WTC11 (cell line): ENCODE measurements around the gene KIAA1671. TPM values are rescaled to one million over a fixed set of nuclear protein-coding genes. Genes with fewer than 3 reads are reported as not detected.
"Not testable (repeated sequence)": the region's sequence is repeated elsewhere in the genome, so short reads cannot be mapped to it uniquely, and the experiment has no call there.

Experiments
- ATAC-seq: fragments of 200-7000 bp; cut with Tn5 transposase; 2 replicates; pipeline ENCODE4 v1.10.0; 2021; ENCODE audit warnings: mild to moderate bottlenecking, moderate library complexity
- CTCF ChIA-PET: fragments of 300-600 bp; sonication (Branson Sonifier 250); formaldehyde crosslinking; loops from one replicate; lab custom pipeline; 2021; ENCODE audit warnings: antibody characterized with exemption; lab: Charles Lee
- POLR2A ChIA-PET: fragments of 350-600 bp; sonication (Branson Sonifier 250); formaldehyde crosslinking; loops from one replicate; lab custom pipeline; 2021; ENCODE audit warnings: antibody characterized with exemption; lab: Charles Lee
- DNase-seq: peaks from one replicate; pipeline ENCODE4 v3.0.0; 2021; ENCODE audit warnings: low spot score
- H3K27ac Mint-ChIP-seq: 2 replicates; pipeline ENCODE4 v1.8.0; 2021; ENCODE audit warnings: mixed read lengths
- H3K27me3 Mint-ChIP-seq: 2 replicates; pipeline ENCODE4 v1.8.0; 2021; ENCODE audit warnings: low read depth, mild to moderate bottlenecking, moderate library complexity, mixed read lengths
- H3K36me3 Mint-ChIP-seq: 2 replicates; pipeline ENCODE4 v1.8.0; 2021; ENCODE audit warnings: mixed read lengths
- H3K4me1 Mint-ChIP-seq: 2 replicates; pipeline ENCODE4 v1.8.0; 2022; ENCODE audit warnings: mixed read lengths
- H3K4me3 Mint-ChIP-seq: 2 replicates; pipeline ENCODE4 v1.8.0; 2021; ENCODE audit warnings: mild to moderate bottlenecking, moderate library complexity, mixed read lengths
- H3K9me3 Mint-ChIP-seq: 2 replicates; pipeline ENCODE4 v1.8.0; 2021; ENCODE audit warnings: mixed read lengths
- CREM ChIP-seq: sonication (generic); formaldehyde crosslinking; IDR thresholded peaks from 2 replicates; pipeline ENCODE4 v1.8.1; 2022; ENCODE audit warnings: mild to moderate bottlenecking, missing genetic modification reagents, moderate library complexity
- CTCF ChIP-seq: fragments of 200-600 bp; IDR thresholded peaks from 2 replicates; pipeline ENCODE4 v1.8.0; 2022; ENCODE audit warnings: antibody characterized with exemption
- E2F1 ChIP-seq: sonication (generic); formaldehyde crosslinking; IDR thresholded peaks from 2 replicates; pipeline ENCODE4 v1.8.0; 2022; ENCODE audit warnings: mild to moderate bottlenecking, missing genetic modification reagents
- E2F5 ChIP-seq: sonication (generic); formaldehyde crosslinking; IDR thresholded peaks from 2 replicates; pipeline ENCODE4 v1.8.1; 2022; ENCODE audit warnings: mild to moderate bottlenecking, moderate library complexity, missing genetic modification reagents
- GABPB1 ChIP-seq: sonication (generic); formaldehyde crosslinking; IDR thresholded peaks from 2 replicates; pipeline ENCODE4 v1.8.1; 2023; ENCODE audit warnings: mild to moderate bottlenecking, missing genetic modification reagents
- GRHL2 ChIP-seq: fragments of 250-450 bp; sonication (Bioruptor Pico); IDR thresholded peaks from 2 replicates; pipeline ENCODE4 v1.8.0; 2022; ENCODE audit warnings: mild to moderate bottlenecking, moderate library complexity; ENCODE audit not compliant: insufficient replicate concordance, severe bottlenecking
- GTF2I ChIP-seq: fragments of 250-450 bp; sonication (Bioruptor Pico); conservative IDR thresholded peaks from 2 replicates; pipeline ENCODE4 v1.4.0; 2021; ENCODE audit warnings: mild to moderate bottlenecking
- HMGXB4 ChIP-seq: sonication (generic); formaldehyde crosslinking; IDR thresholded peaks from 2 replicates; pipeline ENCODE4 v1.8.1; 2023; ENCODE audit warnings: mild to moderate bottlenecking, moderate library complexity, missing genetic modification reagents
- JAZF1 ChIP-seq: fragments of 250-450 bp; sonication (Bioruptor Pico); IDR thresholded peaks from 2 replicates; pipeline ENCODE4 v1.9.0; 2021; ENCODE audit warnings: moderate library complexity, mild to moderate bottlenecking, inconsistent platforms
- PRDM15 ChIP-seq: sonication (generic); formaldehyde crosslinking; IDR thresholded peaks from 2 replicates; pipeline ENCODE4 v1.8.0; 2022; ENCODE audit warnings: missing genetic modification reagents
- SMAD4 ChIP-seq: sonication (generic); formaldehyde crosslinking; IDR thresholded peaks from 2 replicates; pipeline ENCODE4 v1.8.0; 2022; ENCODE audit warnings: mild to moderate bottlenecking, missing genetic modification reagents
- ZNF121 ChIP-seq: sonication (generic); formaldehyde crosslinking; IDR thresholded peaks from 2 replicates; pipeline ENCODE4 v1.8.0; 2023; ENCODE audit warnings: missing genetic modification reagents
- ZNF219 ChIP-seq: sonication (generic); formaldehyde crosslinking; IDR thresholded peaks from 2 replicates; pipeline ENCODE4 v1.8.0; 2023; ENCODE audit warnings: missing genetic modification reagents, mild to moderate bottlenecking, borderline replicate concordance
- ZNF232 ChIP-seq: sonication (generic); formaldehyde crosslinking; IDR thresholded peaks from 2 replicates; pipeline ENCODE4 v1.8.0; 2022; ENCODE audit warnings: mild to moderate bottlenecking, missing genetic modification reagents
- total RNA-seq: library from RNA; stranded (reverse); gene quantifications from 3 replicates; pipeline ENCODE4 v1.2.3, GENCODE V29; 2021
- TF ChIP-seq, protein P1 (sequence below): fragments of 250-450 bp; sonication (Bioruptor Pico); IDR thresholded peaks from 2 replicates; pipeline ENCODE4 v1.9.0; 2021; ENCODE audit warnings: mild to moderate bottlenecking, borderline replicate concordance
- TF ChIP-seq, protein P2 (sequence below): sonication (generic); formaldehyde crosslinking; IDR thresholded peaks from 2 replicates; pipeline ENCODE4 v1.8.0; 2023; ENCODE audit warnings: mild to moderate bottlenecking, missing genetic modification reagents
- TF ChIP-seq, protein P3 (sequence below): sonication (generic); formaldehyde crosslinking; conservative IDR thresholded peaks from 2 replicates; pipeline ENCODE4 v1.8.1; 2022; ENCODE audit warnings: mild to moderate bottlenecking, missing genetic modification reagents

Gene KIAA1671
- total RNA-seq, 1 experiment from 2014 or later, result 26.0 TPM

DNA sequence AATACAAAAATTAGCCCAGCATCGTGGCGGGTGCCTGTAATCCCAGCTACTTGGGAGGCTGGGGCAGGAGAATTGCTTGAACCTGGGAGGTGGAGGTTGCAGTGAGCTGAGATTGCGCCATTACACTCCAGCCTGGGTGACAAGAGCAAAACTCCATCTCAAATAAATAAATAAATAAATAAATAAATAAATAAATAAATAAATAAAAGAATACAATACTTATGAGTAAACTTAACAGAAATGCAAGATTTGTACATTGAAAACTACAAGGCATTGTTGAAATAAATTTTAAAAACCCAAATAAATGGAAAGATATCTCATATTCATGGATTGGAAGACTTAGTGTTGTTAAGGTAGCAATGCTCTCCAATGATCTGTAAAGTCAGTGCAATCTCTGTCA is 45.4 kb upstream of the KIAA1671 start:
- POLR2A ChIA-PET, ATAC-seq: not testable (repeated sequence)
- peaks cover 33% of the 10 kb centered on the region for H3K36me3 Mint-ChIP-seq

GRCh38 chr22:24920029-24920428 is 32.5 kb upstream of the KIAA1671 start:
- Mint-ChIP-seq H3K9me3 (no peaks in the 10 kb centered on the region), H3K4me1 (no peaks in the 10 kb centered on the region)
- no peak for DNase-seq
- no peak for TF ChIP-seq HMGXB4
- TF ChIP-seq, protein P1, sequence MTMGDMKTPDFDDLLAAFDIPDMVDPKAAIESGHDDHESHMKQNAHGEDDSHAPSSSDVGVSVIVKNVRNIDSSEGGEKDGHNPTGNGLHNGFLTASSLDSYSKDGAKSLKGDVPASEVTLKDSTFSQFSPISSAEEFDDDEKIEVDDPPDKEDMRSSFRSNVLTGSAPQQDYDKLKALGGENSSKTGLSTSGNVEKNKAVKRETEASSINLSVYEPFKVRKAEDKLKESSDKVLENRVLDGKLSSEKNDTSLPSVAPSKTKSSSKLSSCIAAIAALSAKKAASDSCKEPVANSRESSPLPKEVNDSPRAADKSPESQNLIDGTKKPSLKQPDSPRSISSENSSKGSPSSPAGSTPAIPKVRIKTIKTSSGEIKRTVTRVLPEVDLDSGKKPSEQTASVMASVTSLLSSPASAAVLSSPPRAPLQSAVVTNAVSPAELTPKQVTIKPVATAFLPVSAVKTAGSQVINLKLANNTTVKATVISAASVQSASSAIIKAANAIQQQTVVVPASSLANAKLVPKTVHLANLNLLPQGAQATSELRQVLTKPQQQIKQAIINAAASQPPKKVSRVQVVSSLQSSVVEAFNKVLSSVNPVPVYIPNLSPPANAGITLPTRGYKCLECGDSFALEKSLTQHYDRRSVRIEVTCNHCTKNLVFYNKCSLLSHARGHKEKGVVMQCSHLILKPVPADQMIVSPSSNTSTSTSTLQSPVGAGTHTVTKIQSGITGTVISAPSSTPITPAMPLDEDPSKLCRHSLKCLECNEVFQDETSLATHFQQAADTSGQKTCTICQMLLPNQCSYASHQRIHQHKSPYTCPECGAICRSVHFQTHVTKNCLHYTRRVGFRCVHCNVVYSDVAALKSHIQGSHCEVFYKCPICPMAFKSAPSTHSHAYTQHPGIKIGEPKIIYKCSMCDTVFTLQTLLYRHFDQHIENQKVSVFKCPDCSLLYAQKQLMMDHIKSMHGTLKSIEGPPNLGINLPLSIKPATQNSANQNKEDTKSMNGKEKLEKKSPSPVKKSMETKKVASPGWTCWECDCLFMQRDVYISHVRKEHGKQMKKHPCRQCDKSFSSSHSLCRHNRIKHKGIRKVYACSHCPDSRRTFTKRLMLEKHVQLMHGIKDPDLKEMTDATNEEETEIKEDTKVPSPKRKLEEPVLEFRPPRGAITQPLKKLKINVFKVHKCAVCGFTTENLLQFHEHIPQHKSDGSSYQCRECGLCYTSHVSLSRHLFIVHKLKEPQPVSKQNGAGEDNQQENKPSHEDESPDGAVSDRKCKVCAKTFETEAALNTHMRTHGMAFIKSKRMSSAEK (CRISPR knock-in tag), result no peak
- TF ChIP-seq SMAD4 (CRISPR knock-in tag), result no peak
- TF ChIP-seq ZNF121, result no peak
- no peak for TF ChIP-seq GRHL2
- no peak for TF ChIP-seq CTCF
- TF ChIP-seq, protein P2, sequence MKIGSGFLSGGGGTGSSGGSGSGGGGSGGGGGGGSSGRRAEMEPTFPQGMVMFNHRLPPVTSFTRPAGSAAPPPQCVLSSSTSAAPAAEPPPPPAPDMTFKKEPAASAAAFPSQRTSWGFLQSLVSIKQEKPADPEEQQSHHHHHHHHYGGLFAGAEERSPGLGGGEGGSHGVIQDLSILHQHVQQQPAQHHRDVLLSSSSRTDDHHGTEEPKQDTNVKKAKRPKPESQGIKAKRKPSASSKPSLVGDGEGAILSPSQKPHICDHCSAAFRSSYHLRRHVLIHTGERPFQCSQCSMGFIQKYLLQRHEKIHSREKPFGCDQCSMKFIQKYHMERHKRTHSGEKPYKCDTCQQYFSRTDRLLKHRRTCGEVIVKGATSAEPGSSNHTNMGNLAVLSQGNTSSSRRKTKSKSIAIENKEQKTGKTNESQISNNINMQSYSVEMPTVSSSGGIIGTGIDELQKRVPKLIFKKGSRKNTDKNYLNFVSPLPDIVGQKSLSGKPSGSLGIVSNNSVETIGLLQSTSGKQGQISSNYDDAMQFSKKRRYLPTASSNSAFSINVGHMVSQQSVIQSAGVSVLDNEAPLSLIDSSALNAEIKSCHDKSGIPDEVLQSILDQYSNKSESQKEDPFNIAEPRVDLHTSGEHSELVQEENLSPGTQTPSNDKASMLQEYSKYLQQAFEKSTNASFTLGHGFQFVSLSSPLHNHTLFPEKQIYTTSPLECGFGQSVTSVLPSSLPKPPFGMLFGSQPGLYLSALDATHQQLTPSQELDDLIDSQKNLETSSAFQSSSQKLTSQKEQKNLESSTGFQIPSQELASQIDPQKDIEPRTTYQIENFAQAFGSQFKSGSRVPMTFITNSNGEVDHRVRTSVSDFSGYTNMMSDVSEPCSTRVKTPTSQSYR (CRISPR knock-in tag), result no peak
- no peak for TF ChIP-seq ZNF232
- no peak for TF ChIP-seq PRDM15
- no peak for TF ChIP-seq ZNF219 (CRISPR knock-in tag)
- no peak for TF ChIP-seq JAZF1 (CRISPR knock-in tag)
- TF ChIP-seq, protein P3, sequence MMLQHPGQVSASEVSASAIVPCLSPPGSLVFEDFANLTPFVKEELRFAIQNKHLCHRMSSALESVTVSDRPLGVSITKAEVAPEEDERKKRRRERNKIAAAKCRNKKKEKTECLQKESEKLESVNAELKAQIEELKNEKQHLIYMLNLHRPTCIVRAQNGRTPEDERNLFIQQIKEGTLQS, result no peak
- no peak for TF ChIP-seq CREM (CRISPR knock-in tag)
- no peak for TF ChIP-seq E2F5 (CRISPR knock-in tag)
- TF ChIP-seq E2F1, result no peak
- TF ChIP-seq GABPB1 (CRISPR knock-in tag), result no peak
- no peak for TF ChIP-seq GTF2I (CRISPR knock-in tag)
- TF ChIP-seq, all 79 proteins: peak for 0
- POLR2A ChIA-PET, result no interaction called here
- CTCF ChIA-PET, result no interaction called here
- no peak overlapping the region for H3K27ac Mint-ChIP-seq
- H3K36me3 Mint-ChIP-seq, result no peaks in the 10 kb centered on the region
- H3K4me3 Mint-ChIP-seq, result no peak overlapping the region
- no peak for ATAC-seq
- no peaks in the 10 kb centered on the region for H3K27me3 Mint-ChIP-seq

More for the DNA sequence above, 45.4 kb upstream of the KIAA1671 start:
- not testable (repeated sequence) for H3K27ac Mint-ChIP-seq, H3K4me3 Mint-ChIP-seq, DNase-seq, H3K27me3 Mint-ChIP-seq, H3K4me1 Mint-ChIP-seq
- H3K9me3 Mint-ChIP-seq, result peaks cover 24% of the 10 kb centered on the region
- CTCF ChIA-PET, result interaction anchor here (0.6 kb wide), 1 partner anchor 12 kb away, joined by 3 read pairs; no protein-coding TSS in a partner anchor
